GM19240 (cell line): Measurements from ENCODE around the gene MICU1.
A peak's percentile ranks its signal among the peaks of the same experiment; 100 is the strongest.
"Not testable (repeated sequence)": the region's sequence is repeated elsewhere in the genome, so short reads cannot be mapped to it uniquely, and the experiment has no call there.

ENCODE experiments used
- DNase-seq: peaks from one replicate; pipeline ENCODE4 v3.0.0; 2011; ENCODE audit warnings: low spot score; ENCODE audit not compliant: insufficient read length

Gene MICU1

DNA sequence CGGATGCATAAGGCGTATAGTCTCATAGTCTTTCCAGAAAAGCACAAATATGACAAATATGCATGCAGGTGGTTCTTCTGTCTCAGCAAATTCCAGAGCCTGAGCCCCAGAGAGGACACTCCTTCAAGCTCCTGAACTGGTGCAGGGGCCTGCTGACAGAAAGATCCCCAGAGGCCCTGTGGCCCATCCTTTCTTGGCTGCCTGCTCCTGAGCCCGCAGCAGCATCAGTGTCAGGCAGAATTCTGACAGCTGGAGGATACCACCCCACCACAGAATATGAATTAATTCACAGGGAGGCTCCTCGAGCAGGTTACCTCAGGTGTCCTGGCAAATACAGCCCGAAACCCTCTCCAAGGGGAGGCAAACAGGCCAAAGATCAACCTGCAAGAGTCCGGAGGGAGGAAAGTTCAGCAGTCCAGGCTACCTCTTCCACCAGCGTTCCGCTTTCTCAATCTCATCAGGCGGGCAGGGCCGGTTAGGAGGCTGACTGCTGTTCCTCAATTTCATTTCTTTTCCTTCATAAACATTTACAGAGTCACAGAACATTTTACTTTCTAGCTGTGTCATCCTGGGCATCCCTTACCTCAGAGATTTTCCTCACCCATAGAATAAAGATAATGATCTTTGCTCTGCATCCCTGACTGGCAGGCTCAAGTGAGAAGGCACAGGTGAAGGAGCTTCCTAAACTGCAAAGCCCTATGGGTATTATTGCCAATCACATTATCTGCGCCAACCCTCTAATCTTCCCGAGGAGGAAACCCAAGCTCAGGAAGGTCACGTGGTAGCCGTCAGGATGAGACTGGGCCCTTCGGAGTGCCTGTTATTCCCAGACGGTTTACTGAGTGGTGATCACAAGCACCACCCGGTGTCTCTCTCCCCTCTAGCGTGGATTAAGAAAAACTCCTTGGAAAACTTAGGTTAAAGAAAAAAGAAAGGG is 272.6 kb downstream of the MICU1 start:
- no peak for DNase-seq

DNA sequence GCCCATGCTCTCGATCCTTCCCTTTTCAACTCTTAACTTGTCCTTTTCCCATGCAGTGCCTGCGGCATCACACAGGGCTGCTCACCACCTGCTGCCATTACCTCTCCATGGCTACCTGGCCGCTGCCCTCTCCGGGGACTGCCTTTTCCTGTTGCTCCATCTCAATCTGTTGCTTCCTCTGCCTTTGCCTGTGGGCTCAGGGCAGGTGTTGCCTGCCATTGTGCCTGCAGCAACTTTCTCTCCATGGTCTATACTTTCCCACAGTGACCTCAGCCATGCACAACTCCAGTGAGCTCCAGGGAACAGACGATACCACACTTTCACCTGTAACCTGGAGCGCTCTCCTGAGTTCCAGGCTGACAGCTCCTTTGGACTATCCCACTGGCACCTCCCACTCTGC is 274.4 kb downstream of the MICU1 start:
- no peak for DNase-seq

DNA sequence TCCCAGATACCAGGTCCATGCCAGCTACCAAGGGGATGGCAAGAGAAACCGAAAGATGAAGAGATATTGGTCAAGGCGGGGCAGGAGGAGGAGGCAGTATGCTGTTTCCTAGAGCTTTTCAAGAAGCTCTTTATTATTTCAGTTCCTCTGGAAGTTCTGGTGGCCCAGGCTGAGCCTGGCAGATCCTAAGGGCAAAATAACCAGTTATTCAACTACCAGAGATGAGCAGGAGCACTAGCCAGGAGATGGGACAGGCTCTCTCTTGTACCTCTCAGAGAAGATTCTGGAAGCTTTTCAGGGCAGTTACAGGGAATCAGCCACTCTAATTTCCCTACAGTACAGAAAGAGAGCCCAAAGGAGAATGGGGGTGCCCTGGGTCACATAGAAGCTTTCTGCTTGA is 276.4 kb downstream of the MICU1 start:
- no peak for DNase-seq

DNA sequence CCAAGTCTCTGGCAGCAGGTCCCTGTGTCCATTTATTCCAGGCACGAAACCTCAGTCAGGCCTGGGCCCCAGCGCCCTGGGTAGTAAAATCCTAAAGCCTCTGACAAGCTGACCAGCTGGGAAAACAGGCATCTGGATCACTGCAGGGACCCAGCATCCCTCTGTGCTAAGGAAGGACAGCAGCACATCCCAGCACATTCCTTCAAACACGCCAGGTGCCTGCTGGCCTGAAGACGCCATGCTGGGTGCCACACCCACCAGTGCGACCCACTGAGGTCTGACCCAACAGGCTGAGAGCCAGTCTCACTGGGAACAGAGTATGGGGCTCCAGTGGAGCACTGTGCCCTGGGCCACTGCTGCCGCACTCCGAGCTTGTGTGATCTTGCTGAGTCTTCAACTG is 277.6 kb downstream of the MICU1 start:
- no peak for DNase-seq

DNA sequence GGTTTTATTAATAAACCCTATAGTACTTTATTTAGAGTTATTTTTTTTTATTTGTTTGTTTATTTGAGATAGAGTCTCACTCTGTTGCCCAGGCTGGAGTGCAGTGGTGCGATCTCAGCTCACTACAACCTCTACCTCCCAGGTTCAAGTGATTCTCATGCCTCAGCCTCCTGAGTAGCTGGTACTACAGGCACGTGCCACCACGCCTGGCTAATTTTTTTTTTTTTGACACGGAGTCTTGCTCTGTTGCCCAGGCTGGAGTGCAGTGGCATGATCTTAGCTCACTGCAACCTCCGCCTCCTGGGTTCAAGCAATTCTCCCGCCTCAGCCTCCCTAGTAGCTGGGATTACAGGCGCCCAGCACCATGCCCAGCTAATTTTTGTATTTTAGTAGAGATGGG is 279.8 kb downstream of the MICU1 start:
- DNase-seq: not testable (repeated sequence)

DNA sequence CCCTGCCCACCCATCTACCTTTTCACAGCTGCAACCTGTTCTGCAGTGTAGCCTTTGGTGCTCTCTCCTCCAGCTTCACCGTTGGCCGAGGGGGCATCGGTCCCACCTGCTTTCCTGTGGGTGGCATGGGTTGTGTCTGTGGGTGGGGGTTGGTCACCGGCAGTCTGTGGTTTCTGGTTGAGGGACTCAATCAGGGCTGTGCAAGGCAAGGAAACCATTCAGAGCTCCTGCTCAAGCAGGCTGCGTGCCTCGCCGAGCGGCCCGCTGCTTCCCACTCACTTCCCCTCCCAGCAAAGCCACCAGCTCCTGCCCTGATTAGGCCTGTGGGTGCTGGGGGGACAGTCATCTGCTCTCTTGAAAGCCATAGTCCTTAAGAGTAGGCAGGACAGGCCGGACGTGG is 280.9 kb downstream of the MICU1 start:
- no peak for DNase-seq

DNA sequence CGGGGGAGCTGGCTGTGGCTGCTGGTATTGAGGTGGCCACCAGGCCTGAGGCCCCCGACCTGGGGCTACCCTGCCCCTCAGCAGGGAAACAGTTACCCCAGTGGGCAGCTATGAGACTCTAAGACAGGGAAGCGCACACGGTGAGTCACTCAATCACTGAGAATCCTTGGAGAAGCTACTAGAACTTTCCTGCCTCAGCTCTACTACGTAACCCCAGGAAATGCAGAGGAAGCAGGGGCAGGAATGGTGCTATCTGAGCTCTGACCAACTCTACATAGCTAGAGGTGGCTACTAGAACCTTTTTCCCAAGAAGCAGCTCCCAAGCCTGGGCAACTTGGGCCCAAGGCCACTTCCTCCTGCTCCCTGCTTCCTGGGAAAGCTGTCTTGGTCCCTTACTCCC is 283.0 kb downstream of the MICU1 start:
- DNase-seq: no peak

DNA sequence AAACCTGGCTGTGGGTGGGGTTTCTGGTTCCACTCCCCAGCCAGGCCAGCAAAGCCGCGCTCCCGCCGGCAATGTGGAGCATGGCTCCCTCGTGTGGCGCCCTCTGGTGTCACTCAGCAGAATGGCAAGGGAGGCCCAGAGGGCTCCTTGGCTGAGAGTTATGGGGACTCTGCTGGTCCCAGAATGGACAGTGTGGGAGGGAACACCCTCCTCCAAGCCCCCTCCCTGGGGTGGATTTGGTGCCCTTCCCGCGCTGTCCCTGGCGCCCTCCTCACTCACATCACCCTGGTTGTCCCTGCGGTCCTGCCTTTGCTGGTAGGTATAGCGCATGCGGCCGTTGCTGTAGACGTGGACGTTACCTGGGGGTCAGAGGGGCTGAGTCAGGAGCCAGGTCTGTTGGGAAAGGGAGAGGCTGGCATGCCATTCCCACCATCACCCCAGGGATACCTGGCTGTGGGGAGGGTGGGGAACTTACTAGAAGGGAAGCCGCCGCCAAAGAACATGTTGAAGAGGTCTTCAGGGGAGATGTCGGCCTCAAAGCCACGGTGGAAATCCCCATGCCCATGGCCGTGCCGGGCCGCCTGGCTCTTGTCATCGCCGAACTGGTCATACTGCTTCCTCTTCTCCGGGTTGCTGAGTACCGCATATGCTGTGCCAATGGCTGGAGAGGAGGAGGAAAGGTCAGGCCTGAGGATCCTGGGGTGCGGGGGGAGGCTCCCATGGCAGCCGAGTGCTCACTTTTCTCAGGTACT is 285.2 kb downstream of the MICU1 start:
- DNase-seq: no peak

DNA sequence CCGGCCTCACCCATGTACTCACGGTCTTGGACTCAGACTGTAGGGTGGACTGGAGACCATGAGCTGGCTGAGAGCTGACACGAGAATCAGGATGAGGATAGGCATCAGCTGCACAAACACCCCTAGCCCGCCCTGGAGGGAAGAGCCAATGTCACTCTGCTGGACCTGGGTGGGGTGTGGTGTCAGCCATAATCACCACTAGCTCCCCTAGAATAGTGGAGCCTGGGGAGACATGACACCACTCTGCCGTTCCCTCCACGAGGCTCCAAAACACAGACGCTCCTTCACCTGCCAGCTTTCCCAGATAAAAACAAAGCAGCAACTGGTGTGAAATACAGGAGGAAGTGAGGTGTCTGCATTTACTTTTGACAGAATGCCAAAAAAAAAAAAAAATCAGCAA is 287.7 kb downstream of the MICU1 start:
- DNase-seq: no peak

DNA sequence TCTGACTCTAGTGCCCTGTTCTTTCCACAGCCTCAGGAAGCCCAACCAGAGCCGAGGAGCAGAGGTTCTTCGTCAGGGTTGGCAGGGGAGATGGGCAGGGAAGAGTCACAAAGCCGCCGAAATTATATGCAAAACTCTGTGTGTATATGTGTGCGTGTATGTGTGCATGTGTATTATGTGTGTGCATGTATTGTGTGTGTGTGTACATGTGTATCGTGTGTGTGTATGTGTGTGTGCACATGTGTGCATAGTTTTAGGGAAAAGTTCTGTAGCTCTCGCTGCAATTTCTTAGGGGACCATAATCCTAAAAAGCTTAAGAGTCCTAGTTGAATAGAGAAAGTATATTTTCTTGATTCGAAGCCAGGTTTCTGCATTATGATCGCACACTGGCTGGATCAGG is 288.2 kb downstream of the MICU1 start:
- DNase-seq: no peak

DNA sequence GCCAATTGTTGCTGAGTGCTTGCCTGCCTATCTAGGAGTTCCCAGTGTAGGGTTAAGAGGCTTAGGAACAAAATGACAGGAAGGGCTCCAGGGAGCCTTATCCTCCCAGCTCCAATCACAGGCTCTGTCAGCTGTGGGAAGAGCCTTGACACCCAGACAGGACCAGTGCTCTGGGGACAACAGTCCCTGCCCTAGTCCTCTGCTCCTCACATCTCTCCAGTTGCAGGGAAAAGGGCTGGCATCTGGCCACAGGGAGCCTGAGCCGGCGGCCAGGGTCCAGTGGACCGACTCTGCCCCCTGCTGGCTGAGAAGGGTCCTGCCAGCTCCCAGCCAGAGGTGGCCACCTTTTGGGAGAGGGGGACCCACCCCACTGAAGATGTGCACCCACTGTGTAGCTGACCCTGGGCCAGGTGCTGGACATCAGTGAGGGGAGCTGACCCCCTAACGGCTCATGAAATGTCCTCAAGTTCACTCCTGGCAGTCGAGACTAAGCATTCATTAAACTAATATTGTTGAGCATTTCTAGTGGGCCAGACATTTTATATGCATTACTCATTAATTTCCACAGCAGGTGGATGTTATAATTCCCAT is 288.7 kb downstream of the MICU1 start:
- no peak for DNase-seq

DNA sequence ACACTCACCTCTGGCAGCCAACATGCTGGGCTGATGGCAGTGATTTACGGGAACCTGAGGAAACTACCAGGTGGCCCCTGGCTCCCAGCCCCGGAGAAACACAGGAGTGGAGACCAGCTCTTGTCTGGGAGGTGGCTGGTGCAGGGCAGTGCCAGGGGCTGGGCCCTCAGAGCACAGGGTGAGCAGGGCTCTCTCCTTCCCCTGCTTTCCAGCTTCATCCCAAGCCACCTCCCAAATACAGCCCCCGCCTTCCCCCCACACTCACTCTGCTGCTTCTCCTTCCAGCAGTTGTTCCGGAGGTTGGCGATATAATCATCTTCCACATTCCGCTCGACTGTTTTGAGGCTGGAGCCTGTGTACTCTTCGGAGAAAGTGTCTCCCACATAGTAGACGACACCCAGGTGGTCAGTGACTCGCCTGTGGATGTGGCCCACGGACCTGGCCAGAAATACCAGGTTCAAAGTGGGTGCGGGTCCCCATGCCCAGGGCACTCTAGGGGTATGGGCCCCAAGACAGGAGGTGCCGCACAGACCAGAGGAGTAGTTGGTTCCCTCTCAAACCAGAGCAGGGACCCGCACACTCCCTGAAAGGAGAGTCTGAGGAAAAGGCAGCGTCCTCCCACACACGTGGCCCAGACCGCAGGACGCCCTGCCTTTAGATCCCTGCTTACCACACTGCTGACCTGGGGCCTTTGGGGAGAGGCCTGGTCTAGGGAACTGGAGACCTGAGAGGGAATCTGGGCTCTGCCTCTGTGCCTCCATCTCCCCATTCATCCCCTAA is 289.4 kb downstream of the MICU1 start:
- no peak for DNase-seq

DNA sequence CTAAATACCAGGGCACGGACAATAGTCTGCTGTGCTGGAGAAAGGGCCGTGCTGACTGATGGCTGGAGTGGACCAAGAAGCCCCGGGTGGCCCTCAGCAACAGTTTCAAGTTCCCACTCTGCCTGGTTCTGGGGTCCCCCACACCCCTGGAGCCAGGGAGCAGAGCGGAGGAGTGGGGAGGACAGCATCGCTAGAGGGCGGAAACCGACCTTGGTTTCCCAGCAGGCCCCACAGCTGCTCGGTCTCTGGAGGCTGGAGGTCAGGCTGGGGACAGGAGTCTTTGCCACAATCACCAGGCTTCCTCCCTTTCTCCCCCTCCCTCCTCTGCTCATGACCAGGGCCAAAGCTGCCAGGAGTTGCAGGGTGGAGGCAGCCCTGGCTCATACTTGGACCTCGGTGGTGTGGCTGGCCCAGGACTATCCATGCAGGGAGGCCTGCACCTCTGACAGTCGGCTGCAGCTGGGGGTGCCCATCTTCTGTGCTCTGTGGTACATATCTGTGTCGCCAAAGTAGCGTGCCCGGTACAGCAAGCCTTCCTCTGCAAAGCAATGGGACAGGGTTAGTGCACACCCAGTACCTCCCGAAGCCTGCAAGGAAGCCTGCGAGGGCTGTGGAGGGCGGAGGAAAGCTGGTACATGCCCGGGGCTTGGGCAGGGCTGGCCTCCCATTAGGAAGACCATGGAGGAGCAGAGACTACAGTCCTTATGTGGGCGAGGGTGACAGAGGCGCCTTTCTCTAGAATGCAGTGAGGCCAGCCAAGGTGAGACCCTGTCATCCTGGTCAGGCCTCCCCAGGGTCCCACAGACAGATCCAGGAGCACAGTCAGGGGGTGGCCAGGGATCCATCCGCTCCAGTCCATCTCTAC is 290.3 kb downstream of the MICU1 start:
- no peak for DNase-seq

DNA sequence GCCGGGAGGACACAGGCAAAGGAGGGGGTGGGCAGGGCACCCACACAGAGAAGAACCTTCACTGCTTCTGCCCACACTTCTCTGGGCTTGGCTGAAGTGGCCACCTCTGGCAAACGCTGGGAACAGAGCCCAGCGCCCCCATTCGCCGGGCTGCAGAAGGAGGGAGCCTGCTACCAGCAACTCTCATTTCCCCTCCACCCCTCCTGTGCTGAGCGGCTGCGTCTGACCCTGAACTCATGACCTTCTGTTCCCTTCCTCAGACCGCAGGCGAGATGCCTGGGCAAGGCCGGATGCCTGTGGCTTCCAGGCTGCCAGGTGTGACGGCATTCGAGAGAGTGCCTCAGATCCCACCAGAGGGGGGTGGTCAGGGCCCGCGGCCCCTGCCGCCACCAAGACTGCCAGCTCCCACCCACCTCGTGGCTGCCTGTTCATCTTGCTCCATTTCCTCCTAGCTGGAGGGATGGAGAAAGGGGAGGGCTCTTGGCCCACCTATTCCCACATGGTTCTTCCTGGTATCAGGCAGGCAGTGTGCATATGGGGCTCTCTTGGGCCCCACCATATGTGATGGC is 291.0 kb downstream of the MICU1 start:
- peak; percentile 63 for DNase-seq

DNA sequence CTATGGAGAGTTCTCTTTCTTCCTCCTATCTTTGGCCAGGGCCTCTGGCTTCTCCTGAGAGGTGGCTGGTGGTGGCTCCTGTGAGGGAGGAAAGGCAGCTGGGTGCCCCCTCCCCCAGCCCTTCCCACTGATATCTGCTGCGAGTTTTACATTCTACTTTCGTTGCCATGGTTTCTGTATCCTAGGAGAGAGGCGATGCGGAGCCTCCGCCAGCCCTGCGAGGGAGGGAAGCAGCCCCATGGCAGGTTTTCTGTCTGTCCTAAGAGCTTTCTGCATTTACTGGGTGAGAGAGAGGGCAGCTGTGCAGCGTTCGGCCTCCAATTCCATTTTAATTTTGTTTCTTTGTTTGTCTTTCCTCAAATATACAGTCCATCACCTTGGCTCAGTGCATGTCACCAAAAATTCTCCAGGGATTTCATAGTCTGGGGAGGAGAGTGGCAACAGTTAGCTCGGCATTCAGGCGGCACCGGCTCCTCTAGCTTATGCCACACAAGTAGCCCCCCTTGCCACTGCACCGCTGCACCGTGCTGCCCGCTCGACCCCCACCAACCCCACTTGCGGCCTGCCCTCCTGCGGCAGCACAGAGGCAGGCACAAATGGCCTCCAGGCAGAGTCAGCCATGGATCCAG is 291.6 kb downstream of the MICU1 start:
- DNase-seq: no peak

DNA sequence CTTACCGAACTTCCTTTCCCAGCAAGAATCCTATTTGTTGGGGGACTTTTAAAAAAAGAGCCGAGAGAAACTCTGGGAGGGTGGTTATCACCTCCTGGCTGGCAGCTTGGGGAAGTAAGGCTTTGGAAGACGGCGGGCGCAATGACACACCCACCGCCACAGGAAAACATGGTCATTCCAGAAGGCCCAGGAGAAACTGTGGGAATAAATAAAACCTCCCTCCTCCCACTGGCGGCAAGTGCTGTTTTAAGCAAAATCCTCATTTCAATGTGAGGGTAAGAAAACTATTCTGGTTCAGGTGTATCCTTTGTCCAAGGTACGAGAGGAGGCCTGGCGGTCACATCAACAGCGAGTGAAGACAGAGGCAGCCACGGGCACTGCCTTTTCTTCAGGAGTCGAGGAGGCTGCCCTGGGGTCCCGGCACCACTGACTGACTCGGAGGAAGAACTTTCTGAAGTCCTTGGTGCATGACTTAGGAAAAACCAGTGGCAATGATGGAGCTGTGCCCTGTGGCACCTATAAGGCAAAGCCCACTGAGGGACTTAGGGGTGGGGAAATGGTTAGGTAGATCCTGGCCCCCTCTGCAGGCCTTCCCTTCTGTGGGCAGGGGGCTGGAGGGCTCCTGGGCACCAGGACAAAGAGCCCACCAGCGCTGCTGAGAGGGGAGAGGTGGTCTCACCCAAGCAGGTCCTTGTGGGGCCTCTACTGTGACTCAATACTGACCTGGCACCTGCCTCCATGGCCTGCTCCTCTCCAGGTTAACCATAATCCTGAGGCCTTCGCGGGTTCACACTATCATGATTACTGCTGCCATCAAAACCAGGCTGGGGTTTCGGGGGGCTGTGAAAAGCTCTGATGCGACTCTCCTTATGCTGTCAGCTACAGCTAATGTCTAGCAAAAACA is 292.5 kb downstream of the MICU1 start:
- DNase-seq: no peak

DNA sequence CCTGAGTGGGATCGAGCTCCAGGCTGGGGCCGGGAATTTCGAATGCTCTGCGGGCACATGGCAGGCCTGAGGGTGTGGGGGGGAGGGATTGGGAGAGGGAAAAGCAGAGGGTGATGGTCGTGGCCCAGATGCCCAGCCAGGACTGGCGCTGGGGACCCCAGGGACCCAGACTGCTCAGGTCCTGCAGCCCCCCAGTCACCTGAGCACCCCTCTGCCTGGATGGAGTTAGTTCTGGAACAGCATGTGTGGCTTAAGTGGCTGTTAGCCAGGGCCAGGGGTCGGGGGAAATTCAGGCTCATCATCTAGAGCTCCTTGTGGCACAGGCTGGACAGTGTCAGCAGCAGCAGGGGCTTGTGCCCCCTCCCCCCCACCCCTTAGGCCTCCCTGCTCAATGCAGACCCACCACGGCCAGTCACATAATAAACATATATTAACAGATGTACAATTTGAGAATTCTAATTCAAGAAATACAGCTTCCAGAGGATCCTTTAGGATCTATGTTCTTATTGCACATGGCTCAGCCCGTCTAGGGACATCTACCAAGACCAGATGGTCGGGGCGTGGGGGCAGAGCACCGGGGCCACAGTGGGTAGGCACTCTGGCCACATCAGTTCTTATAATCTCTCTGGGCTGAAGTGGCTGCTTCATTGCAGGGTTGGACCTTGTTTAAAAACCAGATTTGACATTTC is 293.3 kb downstream of the MICU1 start:
- no peak for DNase-seq
